Stimulated activated CD4-positive, alpha-beta T cell treated with anti-CD3 and anti-CD28 coated beads, Interleukin-15, amount 100 ng/mL, for 1 hour (primary cell): ENCODE results near the gene C16orf95.

Source experiments
- DNase-seq, 2 donors: peaks; one replicate each; pipeline ENCODE4 v3.0.0-alpha.2; 2020; ENCODE audit warnings: low read depth in 1 of 2, low spot score in 1 of 2

Gene C16orf95

DNA sequence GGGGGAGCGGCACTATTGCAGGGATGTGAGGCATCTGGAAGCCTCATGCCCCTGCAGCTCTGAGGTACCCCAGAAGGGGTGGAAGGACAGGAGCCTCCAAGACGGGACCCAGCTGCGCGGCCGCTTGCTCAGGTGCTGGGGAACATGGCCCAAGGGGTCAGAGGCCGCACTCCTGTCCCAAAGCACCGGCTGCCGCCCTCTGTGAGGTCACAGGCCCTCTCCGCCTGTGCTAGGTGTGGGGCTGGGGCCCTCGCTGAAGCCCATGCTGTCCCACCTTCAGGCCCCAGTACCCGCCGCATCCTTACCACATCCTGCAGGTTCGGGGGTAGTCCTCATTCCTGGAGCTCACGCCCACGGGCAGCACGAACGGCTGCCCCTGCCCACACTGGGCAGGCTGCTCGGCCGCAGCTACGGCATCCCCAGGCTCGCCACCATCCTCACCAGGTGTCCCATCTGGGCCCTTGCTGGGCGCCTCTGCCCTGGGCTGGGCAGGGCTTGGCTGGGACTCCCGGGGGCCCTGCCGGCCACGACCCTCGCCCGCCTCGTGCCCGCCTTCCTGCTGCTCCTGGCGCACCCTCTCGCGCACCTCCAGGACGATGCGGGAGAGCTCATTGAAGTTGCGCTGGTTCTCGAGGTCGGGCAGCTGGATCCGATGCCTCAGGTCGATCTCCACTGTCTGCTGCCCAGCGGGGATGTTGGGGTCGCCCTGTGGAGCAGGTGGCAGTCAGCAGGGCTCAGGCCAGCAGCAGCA lies 16.6 kb upstream of the C16orf95 start:
- DNase-seq = no peak

DNA sequence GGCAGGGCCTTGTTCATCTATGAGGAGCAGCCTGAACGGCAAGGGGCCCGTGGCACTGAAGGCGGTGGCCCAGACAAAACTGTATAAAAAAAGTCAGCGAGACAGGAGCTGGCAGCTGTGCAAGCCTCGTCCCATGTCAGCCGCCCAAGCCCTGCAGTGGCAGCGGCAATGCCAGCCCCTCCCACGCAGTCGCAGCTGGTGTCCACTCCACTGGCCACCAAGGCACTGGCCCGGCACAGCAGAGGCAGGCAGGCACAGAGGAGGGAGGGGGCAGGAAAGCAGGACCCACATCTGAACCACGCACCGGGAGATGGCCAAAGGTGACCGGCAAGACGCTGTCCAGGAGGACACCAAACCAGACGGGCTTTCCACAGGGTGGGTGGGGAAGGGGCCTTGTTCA lies 15.9 kb upstream of the C16orf95 start:
- DNase-seq = no peak

DNA sequence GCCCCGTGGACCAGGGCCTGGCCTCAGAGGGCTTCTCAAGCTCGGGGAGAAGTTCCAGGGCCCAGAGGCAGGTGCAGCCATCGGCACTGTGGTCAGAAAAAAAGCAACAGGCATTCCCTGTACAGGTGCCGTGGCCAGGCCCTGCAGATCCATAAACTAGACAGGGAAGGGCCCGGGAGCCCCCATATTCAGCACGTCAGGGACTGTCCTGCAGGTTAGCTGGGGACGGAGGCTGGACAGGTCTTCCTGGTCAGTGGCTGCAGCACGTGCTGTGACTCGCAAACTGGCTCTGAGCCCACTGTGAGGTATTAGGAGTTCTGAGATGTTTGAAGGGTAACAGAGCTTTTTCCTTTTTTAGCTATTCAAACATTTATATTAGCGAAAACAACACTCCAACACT lies 15.0 kb upstream of the C16orf95 start:
- DNase-seq = no peak

GRCh38 chr16:87331241-87331801 lies 14.1 kb upstream of the C16orf95 start:
- no peak for DNase-seq

DNA sequence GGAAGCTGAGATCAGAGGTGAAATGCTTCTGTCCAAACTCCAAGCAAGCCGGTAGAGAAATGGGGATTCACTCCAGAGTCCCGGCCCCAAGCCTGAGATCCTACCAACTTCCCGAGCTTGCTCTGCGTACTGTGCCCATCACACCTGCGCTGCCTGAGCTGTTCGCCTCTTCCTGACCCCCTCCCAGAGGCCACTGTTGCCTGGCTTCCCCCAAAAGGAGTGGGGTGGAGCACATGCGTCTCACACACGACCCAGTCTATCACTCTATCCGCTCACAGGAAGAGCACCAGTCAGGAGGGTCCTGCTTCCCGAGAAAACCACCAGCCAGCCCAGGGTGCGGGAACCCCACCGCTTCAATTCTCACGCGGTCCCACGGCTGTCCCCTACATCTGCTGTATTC lies 13.5 kb upstream of the C16orf95 start:
- no peak for DNase-seq

- DNase-seq = no peak
Measured at GRCh38 chr16:87330257-87330624, 13.0 kb upstream of the C16orf95 start.

DNA sequence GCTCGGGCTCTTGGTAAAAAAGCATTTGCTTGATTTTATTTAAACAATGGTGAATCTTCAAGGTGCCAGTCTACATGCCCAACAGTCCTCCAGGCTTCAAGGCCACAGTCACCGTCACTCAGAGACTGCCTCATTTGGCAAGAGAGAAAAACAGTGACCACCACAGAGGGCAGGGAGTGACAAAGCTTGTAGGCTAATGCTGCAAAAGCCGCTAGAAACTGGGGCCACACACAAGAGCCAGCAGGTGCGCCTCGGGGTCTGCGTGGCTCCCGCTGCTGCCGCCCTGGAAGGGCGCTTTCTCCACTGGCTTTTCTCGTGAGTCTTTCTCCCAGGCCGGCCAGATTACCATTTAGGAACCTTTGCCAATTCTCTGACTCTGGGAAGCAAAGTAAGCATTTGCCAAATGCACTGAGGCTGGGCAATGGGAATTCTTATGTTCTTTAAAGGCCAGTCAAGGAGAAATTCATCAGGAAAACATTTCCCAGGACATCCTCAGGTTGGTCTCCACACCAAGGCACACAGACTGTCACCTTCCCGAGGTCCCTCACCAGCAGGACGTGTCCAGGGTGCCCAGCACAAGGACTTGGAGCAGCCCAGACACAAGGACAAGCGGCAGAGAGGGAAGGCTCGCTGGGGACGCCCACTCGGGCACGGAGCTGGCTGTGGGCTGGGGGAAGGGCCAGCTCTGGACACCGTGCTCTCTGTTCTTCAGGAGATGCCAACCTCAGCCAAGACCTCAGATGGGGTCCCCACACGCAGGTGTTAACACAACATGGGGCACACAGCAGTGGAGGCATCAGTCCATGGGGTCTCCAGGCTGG lies 12.5 kb upstream of the C16orf95 start:
- no peak for DNase-seq

DNA sequence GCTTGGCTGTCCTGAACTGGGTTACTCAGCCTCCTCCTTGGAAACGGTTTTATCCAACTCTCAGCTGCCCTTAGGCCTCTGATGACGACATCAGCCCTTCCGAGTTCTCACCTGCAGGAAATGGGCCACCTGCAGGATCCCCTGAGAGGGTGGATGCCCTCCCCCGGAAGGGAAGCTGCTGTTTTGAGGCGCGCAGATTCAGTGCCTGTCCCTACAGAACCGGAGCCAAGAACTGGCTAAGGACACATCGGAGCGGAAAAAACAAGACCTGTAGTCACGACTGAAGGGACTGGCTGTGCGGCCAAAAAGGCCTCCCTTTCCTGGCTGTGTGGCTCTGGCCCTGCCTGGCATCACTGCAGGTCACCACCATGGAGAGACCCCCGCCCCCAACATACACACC lies 11.7 kb upstream of the C16orf95 start:
- DNase-seq = no peak

DNA sequence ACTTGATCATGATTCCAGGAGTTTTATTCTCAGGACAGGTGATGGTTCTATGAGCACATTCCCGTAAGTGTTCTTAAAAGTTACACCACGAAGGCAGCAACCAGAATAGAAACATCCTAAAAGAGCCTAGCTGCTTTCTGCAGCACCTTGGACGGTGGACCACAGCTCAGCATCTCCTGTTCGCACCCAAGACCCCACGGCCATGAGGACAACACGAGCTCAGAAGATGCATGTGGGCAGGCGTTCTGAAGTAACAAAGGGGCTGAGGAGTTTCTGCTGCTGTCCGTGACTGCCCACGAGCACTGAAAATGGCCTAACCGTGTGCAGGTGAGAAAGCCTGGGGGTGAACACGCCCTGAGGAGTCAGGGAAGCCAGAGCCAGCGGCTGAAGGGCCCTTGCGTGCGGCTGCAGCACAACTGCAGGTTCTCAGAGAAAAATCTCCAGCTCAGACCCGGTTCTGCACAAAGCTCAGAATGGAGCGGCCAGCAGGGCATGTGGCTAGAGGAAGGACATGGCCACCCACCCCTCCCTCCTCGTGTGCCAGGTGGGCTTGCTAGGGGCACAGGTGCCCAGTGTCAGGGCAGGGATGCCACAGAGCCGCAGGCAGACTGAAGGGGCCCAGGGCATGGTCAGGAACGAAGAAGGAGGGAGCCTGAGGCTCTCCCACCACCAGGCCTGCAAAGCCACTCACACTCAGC lies 10.8 kb upstream of the C16orf95 start:
- no peak for DNase-seq

DNA sequence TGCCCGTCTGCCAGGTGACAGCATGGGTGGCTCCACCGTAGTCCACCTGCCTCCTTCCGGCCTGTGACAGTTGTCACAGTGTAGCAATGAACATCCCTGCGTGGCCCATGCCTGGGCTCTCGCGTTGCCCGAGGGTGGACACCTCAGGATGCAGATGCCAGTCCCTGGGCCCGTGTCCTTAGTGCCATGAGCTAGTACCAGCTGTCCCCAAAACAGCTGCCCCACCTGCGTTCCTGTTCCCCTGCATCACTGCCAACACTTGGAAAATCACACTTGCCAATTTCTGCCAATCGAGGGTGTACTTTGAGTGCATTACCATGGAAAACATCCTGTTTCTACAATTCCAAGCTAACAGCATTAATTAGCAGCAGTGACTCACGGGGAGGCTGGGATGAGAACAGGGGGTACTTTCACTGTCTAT lies 9.0 kb upstream of the C16orf95 start:
- no peak for DNase-seq

DNA sequence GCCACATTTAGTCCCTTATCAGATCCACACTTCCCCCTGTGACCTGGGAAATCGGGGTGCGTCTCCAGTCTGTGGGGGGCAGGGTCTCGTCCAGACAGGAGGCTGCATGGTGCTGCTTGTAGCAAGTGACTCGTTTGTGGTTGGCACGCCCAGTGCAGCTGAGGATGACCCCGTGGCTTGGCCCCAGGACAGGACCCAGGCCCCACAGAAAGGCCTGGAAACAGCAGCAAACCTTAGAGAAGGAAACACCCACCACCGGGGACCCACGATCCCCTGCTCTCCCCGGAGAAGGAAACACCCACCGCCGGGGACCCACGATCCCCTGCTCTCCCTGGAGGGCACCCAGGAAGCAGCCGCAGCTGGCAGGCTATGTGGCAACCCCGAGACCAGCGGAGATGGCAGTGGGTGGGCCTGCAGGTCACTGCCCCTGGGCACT lies 8.2 kb upstream of the C16orf95 start:
- no peak for DNase-seq

DNA sequence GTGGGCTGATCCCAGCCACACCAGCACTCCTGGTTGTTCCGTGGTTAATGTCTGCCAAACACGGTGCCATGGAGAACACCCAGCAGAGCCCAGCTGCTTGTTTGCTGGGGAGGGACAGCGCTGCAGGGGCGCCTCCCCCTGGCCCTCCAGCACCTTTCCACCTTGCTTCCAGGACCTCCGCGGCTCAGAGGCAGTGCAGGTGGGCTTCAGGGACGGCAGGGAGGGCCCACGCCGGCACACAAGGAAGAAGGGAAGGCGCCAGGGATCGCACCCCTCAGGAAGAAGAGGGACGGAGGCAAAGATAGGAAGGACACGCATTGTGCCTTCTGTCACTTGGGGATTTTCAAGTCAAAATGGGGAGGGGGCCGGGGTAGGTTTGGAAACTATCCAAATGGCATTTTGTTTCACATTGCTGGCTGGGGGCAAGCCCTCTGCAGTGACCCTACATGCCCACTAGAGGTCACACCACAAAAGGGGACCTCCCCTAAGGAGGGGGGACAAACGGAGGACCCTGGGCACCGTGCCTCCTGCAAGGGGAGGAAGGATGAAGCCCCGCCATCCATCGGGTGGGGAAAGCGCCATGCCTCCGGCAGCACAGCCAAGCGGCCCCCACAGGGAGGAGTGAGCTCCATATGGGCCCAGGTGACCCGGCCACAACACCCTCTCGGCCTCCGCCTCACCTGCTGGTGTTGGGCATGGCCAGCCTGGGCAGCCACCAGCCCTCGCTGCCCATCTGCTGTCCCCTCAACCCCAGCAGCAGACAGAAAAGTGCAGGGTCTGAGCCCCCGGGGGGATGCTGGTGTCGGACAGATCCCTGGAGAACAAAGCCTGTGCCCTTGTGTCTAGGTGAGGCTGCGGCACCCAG lies 7.5 kb upstream of the C16orf95 start:
- DNase-seq = peak; percentile 12 to 19

DNA sequence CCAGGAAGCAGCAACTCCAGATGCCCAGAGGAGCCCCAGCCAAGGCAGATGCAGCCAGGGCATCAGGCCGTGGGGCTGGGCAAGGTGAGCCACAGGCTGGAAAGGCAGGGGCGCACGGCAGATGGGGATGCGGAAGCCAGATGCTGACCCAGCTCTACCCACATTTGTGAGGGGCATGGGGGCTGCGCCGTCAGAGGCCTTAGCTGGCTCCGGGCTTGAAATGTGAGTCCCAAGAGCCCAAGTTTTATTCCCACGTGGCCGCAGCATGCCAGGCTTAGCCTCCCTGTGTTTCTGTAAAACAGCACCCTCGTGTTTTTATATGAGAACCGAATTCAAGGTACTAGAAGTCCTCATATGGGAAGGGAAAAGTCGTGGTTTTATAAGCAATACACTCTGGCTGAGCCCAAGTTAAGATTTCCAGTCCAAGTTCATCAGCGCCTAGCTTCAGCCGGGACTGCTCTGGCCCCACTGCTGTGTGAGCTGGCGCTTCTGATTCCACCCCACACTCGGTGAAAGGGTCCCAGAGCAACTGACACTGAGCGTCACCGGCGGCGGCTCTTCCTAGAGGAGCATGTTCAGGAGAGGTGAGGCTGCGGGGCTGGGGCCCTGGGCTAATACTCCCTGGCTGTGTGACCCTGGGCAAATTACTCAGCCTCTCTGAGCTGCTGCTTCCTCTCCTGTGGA lies 6.7 kb upstream of the C16orf95 start:
- no peak for DNase-seq

DNA sequence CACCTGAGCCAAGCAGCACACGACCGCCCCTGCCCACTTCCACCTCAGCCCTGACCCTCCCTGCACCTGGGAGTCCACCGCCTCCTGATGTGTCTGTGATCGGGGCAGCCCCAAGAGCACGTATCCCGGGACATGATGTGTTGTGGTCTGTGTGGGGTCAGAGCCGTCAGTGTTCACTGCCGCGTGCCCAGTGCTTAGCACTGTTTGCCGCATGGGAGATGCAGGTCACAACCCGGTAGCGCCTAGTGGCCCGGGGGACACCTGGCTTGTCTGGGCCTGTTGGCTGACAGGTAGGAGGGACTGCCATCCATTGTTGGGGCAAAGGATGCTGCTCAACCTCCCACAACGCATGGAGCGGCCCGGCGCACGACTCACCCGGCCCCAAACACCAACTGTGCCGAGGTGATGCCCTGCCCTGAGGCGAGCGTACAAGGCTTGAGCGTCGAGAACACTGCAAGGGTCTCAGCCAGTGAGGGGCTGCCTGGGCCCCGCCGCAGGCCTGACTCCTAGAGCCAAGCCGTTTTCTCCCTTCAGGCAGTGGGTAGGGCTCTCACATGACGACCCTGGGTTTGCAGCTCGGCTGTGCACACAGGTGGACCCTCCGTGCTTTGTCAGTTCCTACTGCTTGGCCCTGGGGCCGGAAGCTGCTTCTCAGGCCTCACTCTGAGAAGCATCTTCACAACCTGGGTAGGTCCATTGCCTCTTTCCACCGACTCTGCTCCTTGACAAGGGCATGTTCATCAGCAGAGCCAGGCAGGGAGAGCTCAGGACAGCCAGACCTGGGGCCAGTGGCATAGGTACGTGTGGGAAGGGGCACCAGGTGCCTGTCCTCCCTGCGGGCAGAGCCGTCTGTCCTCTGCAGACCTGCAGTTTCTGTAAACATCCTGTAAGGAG lies 5.9 kb upstream of the C16orf95 start:
- DNase-seq = no peak

DNA sequence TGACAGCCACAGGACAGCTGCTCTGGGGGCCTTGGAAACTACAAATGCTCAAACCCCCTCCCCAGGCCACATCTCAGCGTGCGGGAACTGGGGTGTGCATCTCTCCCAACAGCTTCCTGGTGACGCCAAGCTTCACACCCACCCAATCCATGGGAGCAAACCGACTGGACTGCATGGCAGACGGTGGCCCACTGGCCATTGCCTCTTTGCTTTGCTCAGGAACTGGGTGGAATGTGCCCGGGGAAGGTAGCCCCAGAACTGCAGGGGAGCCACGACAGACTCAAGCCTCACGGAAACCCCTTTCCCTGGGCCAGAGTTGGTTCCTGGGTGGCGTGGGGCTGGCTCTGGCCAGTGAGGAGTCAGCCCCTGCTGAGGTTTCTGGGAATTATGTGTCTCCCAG lies 5.2 kb upstream of the C16orf95 start:
- no peak for DNase-seq

DNA sequence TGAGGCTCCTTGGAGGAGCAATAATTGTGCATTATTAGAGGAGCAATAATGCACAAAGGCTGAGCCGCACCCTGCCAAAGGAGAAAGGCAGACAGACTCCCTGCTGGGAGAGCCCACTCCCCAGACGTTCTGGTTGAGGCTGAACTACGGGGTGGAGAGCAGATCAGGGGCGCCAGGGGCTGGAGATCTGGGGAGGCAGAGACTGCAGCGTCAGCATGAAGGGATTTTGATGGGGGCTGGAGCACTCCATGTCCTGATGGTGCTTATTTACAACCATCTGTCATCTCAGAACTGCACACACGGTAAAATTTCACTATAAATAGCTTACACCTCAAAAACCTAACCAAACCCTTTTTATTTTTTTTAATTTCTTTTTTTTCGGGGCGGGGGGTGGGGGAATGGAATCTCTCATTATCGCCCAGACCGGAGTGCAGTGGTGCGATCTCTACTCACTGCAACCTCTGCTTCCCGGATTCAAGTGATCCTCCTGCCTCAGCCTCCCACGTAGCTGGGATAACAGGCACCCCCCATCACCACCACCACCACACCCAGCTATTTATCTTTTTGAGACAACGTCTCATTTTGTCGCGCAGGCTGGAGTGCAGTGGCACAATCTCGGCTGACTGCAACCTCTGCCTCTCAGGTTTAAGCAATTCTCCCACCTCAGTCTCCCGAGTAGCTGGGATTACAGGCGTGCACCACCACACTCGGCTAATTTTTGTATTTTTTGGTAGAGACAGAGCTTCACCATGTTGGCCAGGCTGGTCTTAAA lies 4.3 kb upstream of the C16orf95 start:
- DNase-seq = no peak

DNA sequence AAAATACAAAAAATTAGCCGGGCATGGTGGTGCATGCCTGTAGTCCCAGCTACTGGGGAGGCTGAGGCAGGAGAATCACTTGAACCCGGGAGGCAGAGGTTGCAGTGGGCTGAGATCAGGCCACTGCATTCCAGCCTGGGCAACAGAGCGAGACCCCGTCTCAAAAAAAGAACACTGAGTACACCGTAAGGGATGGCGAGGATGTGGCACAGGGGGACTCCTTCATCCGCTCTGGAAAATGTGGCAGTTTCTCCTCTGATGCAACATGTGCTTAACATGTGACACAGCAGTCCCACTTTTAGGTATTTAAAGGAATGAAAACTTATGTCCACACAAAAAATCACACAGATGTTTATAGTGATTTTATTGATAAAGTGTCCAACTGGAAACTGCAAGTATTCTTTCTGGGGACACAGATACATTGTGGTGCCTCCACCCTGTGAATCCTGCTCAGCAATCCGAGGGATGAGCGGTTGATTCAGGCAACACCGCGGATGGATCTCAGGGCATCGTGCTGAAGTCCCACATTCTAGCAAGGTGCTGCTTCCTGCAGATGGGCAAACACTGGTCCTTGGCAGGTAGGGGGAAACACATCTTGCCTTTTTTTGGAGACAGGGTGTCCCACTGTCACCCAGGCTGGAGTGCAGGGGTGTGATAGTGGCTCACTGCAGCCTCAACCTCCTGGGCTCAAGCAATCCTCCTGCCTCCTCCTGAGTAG lies 3.5 kb upstream of the C16orf95 start:
- DNase-seq = no peak

DNA sequence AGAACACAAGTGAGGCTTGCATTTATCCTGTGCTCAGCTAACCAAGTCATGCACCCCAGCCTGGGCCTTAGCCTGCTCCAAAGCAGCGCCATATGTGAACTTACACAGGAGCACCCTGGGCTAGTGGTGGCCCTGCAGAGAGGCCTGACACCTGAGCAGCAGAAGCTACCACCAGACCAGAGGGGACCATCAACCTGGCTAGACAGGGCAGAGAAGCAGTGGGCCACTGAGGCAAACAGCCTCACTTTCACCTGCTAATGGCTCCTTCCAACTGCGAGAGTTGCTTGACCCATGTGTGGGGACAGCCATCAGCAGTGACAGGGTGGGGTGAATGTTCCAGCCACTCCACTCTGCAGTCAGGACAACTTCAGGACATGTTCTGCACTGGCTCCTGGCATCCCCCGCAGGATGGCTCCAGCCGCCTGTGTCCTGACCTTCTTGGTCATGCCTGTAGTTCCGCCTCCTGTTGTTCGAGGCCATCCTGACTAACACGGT lies 2.9 kb upstream of the C16orf95 start:
- no peak for DNase-seq
